ENCODE data around the gene KATNIP.

KATNIP gene

GRCh38 chr16:27549746-27550581, at the start of gene KATNIP, which contains the start of gene GTF3C1:
TSS of gene KATNIP (plus strand) at chr16:27550144. CDS start at chr16:27550171, 27 bp downstream.
TSS of gene GTF3C1 (minus strand) at chr16:27549913. CDS start at chr16:27549890, 23 bp downstream.
- peak; percentile 100 for DNase-seq (ENCODE audit: low read depth)

DNA sequence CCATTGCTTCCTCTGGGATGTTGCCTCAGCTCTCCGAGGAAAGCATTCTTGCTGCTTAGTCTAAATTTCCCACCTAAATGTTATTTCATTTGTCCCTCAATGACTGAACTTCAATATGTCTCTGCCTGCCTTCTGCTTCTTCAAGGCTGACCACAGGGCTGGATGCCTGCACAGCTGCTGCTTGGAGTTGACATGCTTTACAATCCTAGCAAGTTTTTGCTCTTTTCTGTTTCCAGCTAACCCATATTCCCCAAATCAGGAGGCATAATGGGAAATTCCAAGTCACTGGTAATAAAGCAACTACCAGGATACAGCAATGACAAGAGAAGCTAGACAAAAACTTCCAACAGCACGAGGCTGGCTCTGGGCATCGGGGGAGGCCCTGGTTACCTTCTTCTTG, 49.1 kb upstream of the KATNIP start:
- no peak for DNase-seq (ENCODE audit: low read depth)

- no peak for DNase-seq (ENCODE audit: low read depth)
Observed at GRCh38 chr16:27503662-27504061, 46.3 kb upstream of the KATNIP start.

DNA sequence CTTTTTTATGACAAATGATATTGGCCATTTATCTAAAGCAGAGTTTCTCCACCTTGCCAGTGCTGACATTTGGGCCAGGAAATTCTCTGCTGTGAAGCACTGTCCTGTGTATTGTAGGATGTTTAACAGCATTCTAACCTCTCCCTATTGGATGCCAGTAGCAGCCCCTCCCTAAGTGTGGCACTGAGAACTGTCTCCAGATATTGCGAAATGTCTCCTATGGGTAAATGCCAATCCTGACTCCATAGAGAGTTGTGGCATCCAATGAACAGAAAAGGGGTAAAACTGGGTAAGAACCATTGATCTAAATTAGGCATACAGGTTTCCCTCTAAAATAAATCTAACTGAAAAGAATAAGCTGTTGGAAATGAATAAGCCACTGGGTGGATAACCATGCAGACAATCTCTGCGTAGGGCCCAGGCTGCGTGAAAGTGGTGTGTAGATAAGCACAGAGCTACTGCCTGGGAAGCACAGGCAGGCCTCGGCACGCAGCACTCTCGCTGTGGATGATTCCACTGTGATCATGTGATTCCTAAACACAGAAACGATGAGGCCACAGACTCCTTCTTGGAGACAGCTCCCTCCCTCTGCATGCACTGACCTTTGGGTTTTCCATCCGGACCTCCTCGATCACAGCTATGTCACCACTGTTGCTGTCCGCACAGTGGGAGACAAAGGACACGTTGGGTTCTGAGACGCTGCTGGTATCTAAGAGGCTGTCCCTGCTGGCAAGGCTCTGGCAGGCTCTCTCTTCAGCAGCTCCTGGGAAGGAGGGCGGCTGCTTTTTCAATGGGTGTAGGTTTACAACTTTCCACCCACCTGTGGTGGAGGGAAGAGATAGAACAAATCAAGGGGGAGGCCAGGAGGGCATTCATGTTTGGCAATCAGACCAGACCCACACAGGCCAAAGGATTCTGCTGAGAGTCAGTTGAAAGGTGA, 44.4 kb upstream of the KATNIP start:
- no peak for DNase-seq (ENCODE audit: low read depth)

DNA sequence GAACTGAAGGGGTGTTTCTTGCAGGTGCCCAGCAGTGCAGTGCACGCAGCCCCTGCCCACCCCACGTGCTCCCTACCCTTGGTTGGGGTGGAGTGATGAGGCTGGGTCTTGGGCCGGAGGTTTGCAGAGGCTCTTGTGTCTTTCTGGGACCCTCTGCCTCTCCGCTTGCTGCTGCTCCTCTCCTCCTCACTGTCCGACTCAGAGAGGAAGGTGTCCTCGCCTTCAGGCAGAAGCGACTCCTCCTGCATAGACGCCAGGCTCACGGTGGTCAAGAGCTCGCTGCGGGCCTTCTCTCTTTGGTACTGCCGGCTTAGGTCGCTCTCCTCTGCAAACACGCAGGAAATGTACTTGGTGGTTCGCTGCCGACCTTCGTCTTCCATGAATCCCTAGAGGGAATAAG, 43.2 kb upstream of the KATNIP start:
- no peak for DNase-seq (ENCODE audit: low read depth)

DNA sequence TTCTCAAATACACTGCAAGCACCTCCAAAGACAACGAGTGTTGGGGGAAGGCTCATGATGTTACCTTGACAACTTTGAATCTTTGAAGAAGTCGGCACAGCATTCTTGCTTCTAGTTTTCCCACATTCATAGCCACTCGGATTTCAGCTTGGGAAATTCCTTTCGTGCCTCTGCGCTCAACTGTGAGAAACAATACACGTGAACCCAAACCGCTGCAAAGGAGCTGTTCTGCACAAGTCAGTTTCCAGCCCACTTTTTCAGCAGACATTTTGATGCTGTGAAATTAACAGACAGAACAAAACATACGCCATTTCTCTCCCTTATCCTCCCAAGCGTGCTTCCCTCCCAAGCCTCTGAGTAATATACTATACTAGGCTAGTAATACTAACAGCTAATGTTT, 41.5 kb upstream of the KATNIP start:
- DNase-seq (ENCODE audit: low read depth): no peak

- DNase-seq (ENCODE audit: low read depth): no peak
Observed at GRCh38 chr16:27511657-27512448, 38.1 kb upstream of the KATNIP start.

- DNase-seq (ENCODE audit: low read depth): no peak
Observed at GRCh38 chr16:27514806-27515205, 35.1 kb upstream of the KATNIP start.

DNA sequence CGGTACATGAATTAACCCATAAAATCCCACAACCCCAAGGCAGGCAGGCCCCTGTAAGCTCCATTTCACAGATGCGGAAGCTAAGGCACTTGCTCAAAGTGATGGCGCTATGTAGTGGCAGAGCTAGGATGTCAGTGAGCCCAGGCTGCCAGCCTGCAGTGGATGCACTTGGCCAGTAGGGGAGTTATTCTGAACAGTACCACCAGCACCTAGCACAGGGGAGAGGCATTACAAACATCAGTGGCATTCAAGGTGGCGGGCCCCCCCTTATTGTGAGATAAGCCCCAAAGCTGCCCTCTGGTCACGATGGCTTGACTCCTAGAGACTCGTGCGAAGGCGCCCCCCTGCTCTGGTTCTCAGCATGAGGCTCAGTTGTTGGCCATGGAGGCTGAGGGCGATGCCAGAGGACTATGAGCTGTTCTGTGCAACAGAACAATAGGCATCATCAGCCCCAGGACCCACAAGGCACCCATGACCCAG, 34.0 kb upstream of the KATNIP start:
- no peak for DNase-seq (ENCODE audit: low read depth)

DNA sequence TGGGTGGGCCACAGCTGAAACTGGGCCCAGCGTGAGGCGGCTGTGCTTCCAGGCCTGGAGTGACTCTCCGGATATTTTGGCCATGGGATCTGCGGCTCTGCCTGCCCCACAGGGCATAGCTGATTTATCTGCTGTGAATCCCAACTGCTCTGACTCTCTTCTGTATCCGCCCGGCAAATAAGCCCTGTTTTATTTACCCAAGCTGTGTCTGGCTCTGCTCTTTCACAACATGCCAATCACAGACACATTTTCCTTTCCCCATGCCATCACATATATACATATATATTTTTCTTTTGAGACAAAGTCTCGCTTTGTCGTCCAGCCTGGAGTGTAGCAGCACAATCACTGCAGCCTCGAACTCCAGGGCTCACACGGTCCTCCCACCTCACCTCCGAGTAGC, 33.6 kb upstream of the KATNIP start:
- no peak for DNase-seq (ENCODE audit: low read depth)

- no peak for DNase-seq (ENCODE audit: low read depth)
Observed at GRCh38 chr16:27517664-27518063, 32.3 kb upstream of the KATNIP start.

GRCh38 chr16:27518226-27518625, 31.7 kb upstream of the KATNIP start:
- DNase-seq (ENCODE audit: low read depth): no peak

GRCh38 chr16:27520982-27521673, 28.8 kb upstream of the KATNIP start:
- DNase-seq (ENCODE audit: low read depth): no peak

GRCh38 chr16:27522173-27522707, 27.7 kb upstream of the KATNIP start:
- DNase-seq (ENCODE audit: low read depth): no peak

DNA sequence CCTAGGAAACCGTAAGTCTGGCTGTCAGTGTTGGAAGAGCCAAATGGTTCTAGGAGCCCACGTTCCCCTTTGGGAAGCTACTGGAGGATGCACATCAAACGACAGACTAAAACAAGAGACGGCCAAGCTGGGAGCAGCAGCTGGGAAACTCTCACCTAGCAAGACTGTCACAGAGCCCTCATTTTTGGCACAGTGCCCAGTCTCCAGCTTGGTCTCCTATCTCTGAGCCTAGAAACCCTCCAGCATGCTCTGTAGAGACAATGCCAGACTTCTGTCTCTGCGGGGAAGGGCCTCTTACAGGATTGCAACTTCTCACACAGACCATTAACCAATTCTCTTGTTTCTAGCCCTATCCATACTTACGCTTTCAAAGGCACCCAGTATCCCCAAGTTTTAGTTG, 23.8 kb upstream of the KATNIP start:
- no peak for DNase-seq (ENCODE audit: low read depth)

GRCh38 chr16:27528294-27528693, 21.6 kb upstream of the KATNIP start:
- DNase-seq (ENCODE audit: low read depth): no peak

GRCh38 chr16:27529962-27530361, 20.0 kb upstream of the KATNIP start:
- DNase-seq (ENCODE audit: low read depth): no peak

DNA sequence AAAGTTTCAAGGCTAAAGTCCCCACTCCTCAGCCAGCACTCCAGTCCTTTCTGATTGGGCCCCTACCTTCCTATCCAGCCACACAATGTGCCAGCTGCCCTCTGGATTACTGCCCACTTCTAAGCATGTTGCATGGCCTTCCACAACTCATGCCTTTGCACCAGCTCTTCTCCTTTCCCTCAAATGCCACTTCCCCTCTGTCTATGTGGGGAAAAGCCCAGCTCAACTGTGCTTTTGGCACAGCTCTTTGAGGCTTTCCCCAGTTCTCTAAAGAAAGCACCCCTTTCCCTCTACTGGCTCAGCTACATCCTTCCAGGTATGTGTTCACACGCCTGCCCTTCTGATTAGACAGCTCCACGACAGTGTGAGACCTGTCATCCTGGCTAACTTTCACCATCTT, 18.8 kb upstream of the KATNIP start:
- no peak for DNase-seq (ENCODE audit: low read depth)

GRCh38 chr16:27531826-27532800, 17.8 kb upstream of the KATNIP start:
- no peak for DNase-seq (ENCODE audit: low read depth)

DNA sequence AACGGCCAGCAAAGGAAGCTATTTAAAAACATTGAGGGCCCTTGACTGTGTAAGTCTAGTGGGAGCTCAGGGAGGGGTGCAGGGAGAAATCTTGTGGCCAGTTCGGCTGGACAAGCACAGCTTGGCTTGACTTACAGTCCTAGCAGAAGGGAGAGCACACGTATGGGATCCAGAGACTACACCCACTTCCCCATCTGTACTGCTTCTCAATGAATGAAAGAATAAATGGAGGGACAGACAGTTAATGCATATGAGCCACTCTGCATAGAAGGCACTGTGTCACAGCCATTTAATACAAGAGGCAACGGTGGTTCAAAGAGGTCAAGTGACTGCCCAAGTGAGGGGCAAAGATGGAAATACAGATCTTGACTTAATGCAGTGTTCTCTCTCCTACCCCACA, 15.7 kb upstream of the KATNIP start:
- DNase-seq (ENCODE audit: low read depth): no peak

Measured in stimulated activated CD8-positive, alpha-beta memory T cell treated with anti-CD3 and anti-CD28 coated beads, Interleukin-12 subunit alpha, Interleukin-12 subunit beta, amount 100 ng/mL, for 4 hours (primary cell).